Measurements from ENCODE around the gene DIAPH3.

DNA sequence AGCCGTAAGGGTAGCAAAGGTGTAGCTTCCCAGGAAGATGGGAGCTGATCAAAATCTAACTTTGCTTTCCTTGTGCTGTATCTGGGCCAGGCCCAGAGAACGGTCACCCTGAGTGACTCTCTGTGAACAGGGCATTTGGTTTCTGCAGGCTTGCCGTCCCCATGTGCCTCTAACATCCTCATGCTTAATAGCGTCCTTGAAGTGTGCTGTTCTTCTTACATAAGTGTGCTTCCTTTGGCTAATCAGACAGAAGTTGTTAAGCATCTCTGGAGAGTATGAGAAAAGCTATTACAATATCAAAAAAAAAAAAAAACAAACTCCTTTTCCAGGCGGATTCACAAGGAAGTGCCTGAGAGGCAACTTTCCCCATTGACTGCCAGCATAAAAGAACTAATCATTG lies 503.7 kb downstream of the DIAPH3 start:
- TF ChIP-seq, protein P1, sequence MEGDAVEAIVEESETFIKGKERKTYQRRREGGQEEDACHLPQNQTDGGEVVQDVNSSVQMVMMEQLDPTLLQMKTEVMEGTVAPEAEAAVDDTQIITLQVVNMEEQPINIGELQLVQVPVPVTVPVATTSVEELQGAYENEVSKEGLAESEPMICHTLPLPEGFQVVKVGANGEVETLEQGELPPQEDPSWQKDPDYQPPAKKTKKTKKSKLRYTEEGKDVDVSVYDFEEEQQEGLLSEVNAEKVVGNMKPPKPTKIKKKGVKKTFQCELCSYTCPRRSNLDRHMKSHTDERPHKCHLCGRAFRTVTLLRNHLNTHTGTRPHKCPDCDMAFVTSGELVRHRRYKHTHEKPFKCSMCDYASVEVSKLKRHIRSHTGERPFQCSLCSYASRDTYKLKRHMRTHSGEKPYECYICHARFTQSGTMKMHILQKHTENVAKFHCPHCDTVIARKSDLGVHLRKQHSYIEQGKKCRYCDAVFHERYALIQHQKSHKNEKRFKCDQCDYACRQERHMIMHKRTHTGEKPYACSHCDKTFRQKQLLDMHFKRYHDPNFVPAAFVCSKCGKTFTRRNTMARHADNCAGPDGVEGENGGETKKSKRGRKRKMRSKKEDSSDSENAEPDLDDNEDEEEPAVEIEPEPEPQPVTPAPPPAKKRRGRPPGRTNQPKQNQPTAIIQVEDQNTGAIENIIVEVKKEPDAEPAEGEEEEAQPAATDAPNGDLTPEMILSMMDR (IDR thresholded peaks at IDR 0.05; ENCODE audit: low read depth, low read length), result no peak
- no peak for TF ChIP-seq EZH2phosphoT487 (IDR thresholded peaks at IDR 0.05; ENCODE audit: low read depth)

Data from OCI-LY3 (cell line).